Neural progenitor cell (in vitro differentiated cells): ENCODE results near the gene ZMIZ1. TPM values are rescaled to one million over a fixed set of nuclear protein-coding genes. Genes with fewer than 3 reads are reported as not detected.

Experiments used
- DNase-seq: peaks from one replicate; pipeline ENCODE4 v3.0.0-alpha.2; 2016; ENCODE audit warnings: low spot score
- H2AFZ ChIP-seq: fragments of 200-600 bp; sonication (generic); replicated peaks from 2 replicates; pipeline ENCODE4 v1.6.1; 2016; ENCODE audit warnings: antibody characterized with exemption
- H3F3A ChIP-seq: fragments of 200-600 bp; sonication (generic); 2 replicates; pipeline ENCODE4 v1.6.1; 2016; ENCODE audit warnings: antibody characterized with exemption, low read depth
- H3K27ac ChIP-seq: fragments of 200-600 bp; sonication (generic); 2 replicates; pipeline ENCODE4 v1.5.1; 2016; ENCODE audit warnings: mild to moderate bottlenecking
- H3K27me3 ChIP-seq: fragments of 200-600 bp; sonication (generic); 2 replicates; pipeline ENCODE4 v1.6.1; 2016; ENCODE audit warnings: mild to moderate bottlenecking, moderate library complexity
- H3K36me3 ChIP-seq: fragments of 200-600 bp; sonication (generic); 2 replicates; pipeline ENCODE4 v1.5.1; 2016
- H3K4me1 ChIP-seq: fragments of 200-600 bp; sonication (generic); 2 replicates; pipeline ENCODE4 v1.6.1; 2016; ENCODE audit warnings: mixed run types
- H3K4me2 ChIP-seq: fragments of 200-600 bp; sonication (generic); 2 replicates; pipeline ENCODE4 v1.6.1; 2016
- H3K4me3 ChIP-seq: fragments of 200-600 bp; sonication (generic); 2 replicates; pipeline ENCODE4 v1.5.1; 2016
- H3K79me2 ChIP-seq: fragments of 200-600 bp; sonication (generic); 2 replicates; pipeline ENCODE4 v1.6.1; 2016; ENCODE audit warnings: low read depth
- H3K9ac ChIP-seq: fragments of 200-600 bp; sonication (generic); 2 replicates; pipeline ENCODE4 v1.6.1; 2016
- H3K9me3 ChIP-seq: fragments of 200-600 bp; sonication (generic); 2 replicates; pipeline ENCODE4 v1.5.1; 2016; ENCODE audit warnings: low read depth
- H4K20me1 ChIP-seq: fragments of 200-600 bp; sonication (generic); 2 replicates; pipeline ENCODE4 v1.6.1; 2016; ENCODE audit warnings: low read depth
- H3K27ac Mint-ChIP-seq: 3 replicates; pipeline ENCODE4 v1.8.0; 2021; ENCODE audit warnings: mixed read lengths
- H3K27me3 Mint-ChIP-seq: 2 replicates; pipeline ENCODE4 v1.8.0; 2022; ENCODE audit warnings: low read depth, mild to moderate bottlenecking, inconsistent platforms, moderate library complexity, mixed read lengths; ENCODE audit not compliant: insufficient read depth
- H3K36me3 Mint-ChIP-seq: 3 replicates; pipeline ENCODE4 v1.8.0; 2021; ENCODE audit warnings: mixed read lengths
- H3K4me1 Mint-ChIP-seq: 3 replicates; pipeline ENCODE4 v1.8.0; 2021; ENCODE audit warnings: mixed read lengths
- H3K4me3 Mint-ChIP-seq: 3 replicates; pipeline ENCODE4 v1.8.0; 2021; ENCODE audit warnings: mild to moderate bottlenecking, moderate library complexity, mixed read lengths
- H3K9me3 Mint-ChIP-seq: 3 replicates; pipeline ENCODE4 v1.8.0; 2020; ENCODE audit warnings: mixed read lengths
- CTCF ChIP-seq: fragments of 200-600 bp; sonication (generic); IDR thresholded peaks from 2 replicates; pipeline ENCODE4 v1.5.1; 2017; ENCODE audit warnings: antibody characterized with exemption, mild to moderate bottlenecking
- EZH2 ChIP-seq: fragments of 200-600 bp; sonication (generic); IDR thresholded peaks from 2 replicates; pipeline ENCODE4 v1.6.1; 2017; ENCODE audit warnings: antibody characterized with exemption, mild to moderate bottlenecking, moderate library complexity
- EZH2phosphoT487 ChIP-seq: fragments of 200-600 bp; sonication (generic); IDR thresholded peaks from 2 replicates; pipeline ENCODE4 v1.6.1; 2017; ENCODE audit warnings: antibody characterized with exemption
- total RNA-seq: library from RNA; depleted of rRNA; stranded (reverse); fragments of >200 nt; gene quantifications from 2 replicates; pipeline ENCODE4 v1.2.3, GENCODE V29; 2015; ENCODE audit warnings: low replicate concordance

Gene ZMIZ1
- total RNA-seq, 1 donor from 2014 or later: 5.8 TPM

DNA sequence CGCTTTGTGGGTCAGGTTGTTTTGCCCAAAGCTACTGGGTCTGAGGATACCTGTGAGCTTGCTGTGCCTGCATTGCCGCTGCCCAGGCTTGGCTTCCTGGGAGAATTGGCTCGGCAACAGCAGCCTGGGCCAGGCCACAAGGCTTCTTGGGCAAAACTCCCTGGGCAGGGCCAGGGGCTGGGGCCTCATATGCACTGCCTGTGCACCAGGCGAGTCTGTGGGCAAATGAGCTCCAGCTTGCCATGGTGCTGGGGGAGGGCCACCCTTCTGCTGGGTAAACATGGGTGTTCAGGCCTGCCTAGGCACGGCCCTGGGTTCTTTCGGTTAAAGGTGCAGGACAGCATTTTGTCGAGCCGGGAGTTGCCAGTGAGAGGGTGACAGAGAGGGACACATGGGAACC is 19.4 kb downstream of the ZMIZ1 start:
- Histone ChIP-seq H3K4me2 (no peak overlapping the region), H2AFZ (no peak overlapping the region), H3K4me3 (no peak overlapping the region), H3K27ac (no peak overlapping the region), H3K9ac (no peak overlapping the region), H3K79me2 (peaks cover 95% of the 10 kb centered on the region), H3K9me3 (no peaks in the 10 kb centered on the region), H3K4me1 (peaks cover 12% of the 10 kb centered on the region), H3F3A (no peaks in the 10 kb centered on the region), H4K20me1 (peaks cover 98% of the 10 kb centered on the region), H3K36me3 (no peaks in the 10 kb centered on the region), H3K27me3 (no peaks in the 10 kb centered on the region)
- peaks cover 3% of the 10 kb centered on the region for H3K27me3 Mint-ChIP-seq
- no peak overlapping the region for H3K4me3 Mint-ChIP-seq
- H3K4me1 Mint-ChIP-seq: peaks cover 71% of the 10 kb centered on the region
- TF ChIP-seq EZH2phosphoT487 (no peak), CTCF (no peak), EZH2 (no peak)
- no peak overlapping the region for H3K27ac Mint-ChIP-seq
- no peaks in the 10 kb centered on the region for H3K9me3 Mint-ChIP-seq
- H3K36me3 Mint-ChIP-seq: no peaks in the 10 kb centered on the region
- no peak for DNase-seq

GRCh38 chr10:79088613-79089355 is 20.0 kb downstream of the ZMIZ1 start:
- Mint-ChIP-seq H3K27me3 (peaks cover 3% of the 10 kb centered on the region), H3K4me3 (no peak overlapping the region), H3K4me1 (peaks cover 68% of the 10 kb centered on the region), H3K9me3 (no peaks in the 10 kb centered on the region), H3K27ac (no peak overlapping the region), H3K36me3 (no peaks in the 10 kb centered on the region)
- H3F3A ChIP-seq: no peaks in the 10 kb centered on the region
- peaks cover 12% of the 10 kb centered on the region for H3K4me1 ChIP-seq
- TF ChIP-seq CTCF: no peak
- TF ChIP-seq EZH2phosphoT487: no peak
- no peak for TF ChIP-seq EZH2
- no peak overlapping the region for H3K27ac ChIP-seq
- H3K4me3 ChIP-seq: no peak overlapping the region
- H2AFZ ChIP-seq: no peak overlapping the region
- H3K9ac ChIP-seq: no peak overlapping the region
- no peaks in the 10 kb centered on the region for H3K36me3 ChIP-seq
- peaks cover 95% of the 10 kb centered on the region for H3K79me2 ChIP-seq
- peaks cover 98% of the 10 kb centered on the region for H4K20me1 ChIP-seq
- no peaks in the 10 kb centered on the region for H3K27me3 ChIP-seq
- no peaks in the 10 kb centered on the region for H3K9me3 ChIP-seq
- DNase-seq: no peak
- no peak overlapping the region for H3K4me2 ChIP-seq

DNA sequence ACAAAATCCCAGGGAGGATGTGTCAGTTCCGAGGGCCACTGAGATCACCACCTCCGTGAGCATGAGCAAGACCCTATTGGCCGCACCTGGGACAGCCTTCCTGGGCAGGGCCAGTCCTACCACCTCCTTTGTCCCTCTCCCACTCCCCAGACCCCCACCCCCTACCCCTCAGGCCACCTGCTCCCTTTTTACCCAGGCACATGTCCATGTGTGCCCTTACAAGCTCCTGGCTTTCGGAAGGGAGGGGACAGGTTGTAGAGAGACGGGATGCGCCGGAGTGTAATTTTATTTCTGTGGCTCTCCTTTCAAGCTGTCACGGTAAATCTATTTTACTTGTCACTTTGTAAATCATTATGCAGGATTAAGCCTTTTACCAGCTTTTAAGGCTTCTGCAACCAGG is 20.9 kb downstream of the ZMIZ1 start:
- H3K9me3 ChIP-seq: no peaks in the 10 kb centered on the region
- no peaks in the 10 kb centered on the region for H3F3A ChIP-seq
- peaks cover 98% of the 10 kb centered on the region for H4K20me1 ChIP-seq
- H3K79me2 ChIP-seq: peaks cover 94% of the 10 kb centered on the region
- Mint-ChIP-seq H3K27ac (no peak overlapping the region), H3K27me3 (peaks cover 3% of the 10 kb centered on the region), H3K9me3 (no peaks in the 10 kb centered on the region), H3K4me1 (peaks cover 60% of the 10 kb centered on the region), H3K4me3 (no peak overlapping the region), H3K36me3 (no peaks in the 10 kb centered on the region)
- H3K4me1 ChIP-seq: peaks cover 12% of the 10 kb centered on the region
- H3K4me3 ChIP-seq: no peak overlapping the region
- H3K9ac ChIP-seq: no peak overlapping the region
- H2AFZ ChIP-seq: no peak overlapping the region
- no peak for TF ChIP-seq CTCF
- TF ChIP-seq EZH2phosphoT487: no peak
- TF ChIP-seq EZH2: no peak
- H3K27ac ChIP-seq: no peak overlapping the region
- no peaks in the 10 kb centered on the region for H3K36me3 ChIP-seq
- no peak for DNase-seq
- H3K27me3 ChIP-seq: no peaks in the 10 kb centered on the region
- H3K4me2 ChIP-seq: no peak overlapping the region
